HG03460 (cell line): ENCODE measurements around the gene FAM8A1.

Experiments used
- ATAC-seq: cut with Tn5 transposase; IDR thresholded peaks from one replicate; pipeline ENCODE4 v1.9.1; 2021; ENCODE audit not compliant: unreplicated experiment

Gene FAM8A1

GRCh38 chr6:17653198-17653882 lies 53.2 kb downstream of the FAM8A1 start:
- no peak for ATAC-seq

GRCh38 chr6:17656092-17656491 lies 56.0 kb downstream of the FAM8A1 start:
- ATAC-seq, result no peak

GRCh38 chr6:17656644-17657043 lies 56.5 kb downstream of the FAM8A1 start:
- no peak for ATAC-seq
